Natural killer cell (primary cell): Measurements from ENCODE around the gene B3GAT3. TPM values are rescaled to one million over a fixed set of nuclear protein-coding genes. Genes with fewer than 3 reads are reported as not detected.

Experiments used
- ATAC-seq, 3 donors: fragments of 150-1000 bp in 2 of 3; fragments of 200-7000 bp in 1 of 3; cut with Tn5 transposase; 1 replicate in 1 of 3; 2 replicates in 2 of 3; pipeline ENCODE4 v1.10.0; 2021; ENCODE audit warnings: mild to moderate bottlenecking in 2 of 3, moderate library complexity in 2 of 3
- DNase-seq, 2 donors: peaks; one replicate each; pipeline versions ENCODE4 v3.0.0 to v3.0.0-alpha.2; 2013 to 2021; ENCODE audit warnings: mixed read lengths in 1 of 2
- H3K27ac ChIP-seq: one replicate; pipeline ENCODE4 v1.5.1; 2013; ENCODE audit warnings: mild to moderate bottlenecking, low read length
- H3K27me3 ChIP-seq: one replicate; pipeline ENCODE4 v1.6.1; 2013; ENCODE audit warnings: low read length; ENCODE audit not compliant: control insufficient read depth, insufficient read depth
- H3K36me3 ChIP-seq: one replicate; pipeline ENCODE4 v1.6.1; 2013; ENCODE audit warnings: low read length; ENCODE audit not compliant: control insufficient read depth, insufficient read depth
- H3K4me1 ChIP-seq: one replicate; pipeline ENCODE4 v1.6.1; 2013; ENCODE audit warnings: low read length; ENCODE audit not compliant: control insufficient read depth, insufficient read depth
- H3K4me3 ChIP-seq: one replicate; pipeline ENCODE4 v1.5.1; 2013; ENCODE audit warnings: low read length
- H3K9me3 ChIP-seq: one replicate; pipeline ENCODE4 v1.6.1; 2013; ENCODE audit warnings: low read length; ENCODE audit not compliant: control insufficient read depth, insufficient read depth
- H3K27ac Mint-ChIP-seq, 2 donors: one replicate each; pipeline ENCODE4 v1.8.0; 2022; ENCODE audit warnings: mild to moderate bottlenecking in 2 of 2, mixed read lengths in 2 of 2, moderate library complexity in 1 of 2
- H3K27me3 Mint-ChIP-seq, 2 donors: one replicate each; pipeline ENCODE4 v1.8.0; 2022; ENCODE audit warnings: low read depth in 2 of 2, mixed read lengths in 2 of 2
- H3K36me3 Mint-ChIP-seq: one replicate; pipeline ENCODE4 v1.8.0; 2022; ENCODE audit warnings: mixed read lengths
- H3K4me1 Mint-ChIP-seq, 2 donors: one replicate each; pipeline ENCODE4 v1.8.0; 2022; ENCODE audit warnings: mixed read lengths in 2 of 2
- H3K4me3 Mint-ChIP-seq: one replicate; pipeline ENCODE4 v1.8.0; 2022; ENCODE audit warnings: mild to moderate bottlenecking, moderate library complexity, mixed read lengths
- H3K9me3 Mint-ChIP-seq, 2 donors: one replicate each; pipeline ENCODE4 v1.8.0; 2022; ENCODE audit warnings: mixed read lengths in 2 of 2
- CTCF ChIP-seq: fragments of 200-600 bp; IDR thresholded peaks from one replicate; pipeline ENCODE4 v1.8.0; 2022; ENCODE audit warnings: antibody characterized with exemption
- WGBS: methylation state at CpG from one replicate; pipeline ENCODE4 v1.1.7; 2013; ENCODE audit warnings: missing lambda C conversion rate; ENCODE audit not compliant: insufficient coverage; 5-methylcytosine and 5-hydroxymethylcytosine counted together
- intact Hi-C: fragments of 100-400 bp; cut with micrococcal nuclease; formaldehyde crosslinking; loops from one replicate; pipeline ENCODE4 v1.14.2; 2022
- total RNA-seq, 4 donors: library from RNA; stranded (reverse); fragments of 120-200 nt in 1 of 4; gene quantifications; one replicate each; pipeline versions ENCODE4 v1.2.3 to v1.2.4, GENCODE V29; 2013 to 2022

The B3GAT3 gene
- total RNA-seq, 3 donors from 2014 or later (not counting 1 experiment from before 2014, with no cell fraction given) = 64.9 to 80.3 (median 77.9) TPM

GRCh38 chr11:62601372-62602140 is 20.2 kb downstream of the B3GAT3 start, which contains the start of gene MTA2:
TSS of gene MTA2 (minus strand) at chr11:62601865. CDS start at chr11:62601450, 415 bp downstream.
- Histone ChIP-seq H3K27me3 (no peaks in the 10 kb centered on the region), H3K36me3 (peaks cover 36% of the 10 kb centered on the region), H3K27ac (peak within 1 kb of the TSS; percentile 83), H3K4me3 (peak within 1 kb of the TSS; percentile 79), H3K4me1 (peaks cover 43% of the 10 kb centered on the region), H3K9me3 (no peaks in the 10 kb centered on the region)
- peak; percentile 99 to 100 for DNase-seq
- Mint-ChIP-seq H3K36me3 (no peaks in the 10 kb centered on the region), H3K27me3 (no peaks in the 10 kb centered on the region), H3K4me3 (peak within 1 kb of the TSS; percentile 97), H3K9me3 (no peaks in the 10 kb centered on the region), H3K27ac (peak within 1 kb of the TSS; percentile 93 to 96), H3K4me1 (peaks cover 48 to 59% of the 10 kb centered on the region in 2 donors)
- no peak for TF ChIP-seq CTCF
- under 1% methylated on average over 83 of the region's 83 CpGs for WGBS
- peak; percentile 77 to 90 (median 78) for ATAC-seq
- intact Hi-C loops = no loop called here

GRCh38 chr11:62601122-62601371 is 20.7 kb downstream of the B3GAT3 start:
- Histone ChIP-seq H3K4me3 (peak overlapping the region; percentile 79), H3K36me3 (peaks cover 38% of the 10 kb centered on the region)
- no peaks in the 10 kb centered on the region for H3K36me3 Mint-ChIP-seq

GRCh38 chr11:62600367-62601121 is 21.2 kb downstream of the B3GAT3 start:
- Mint-ChIP-seq H3K27ac (peak overlapping the region; percentile 93 to 96), H3K4me1 (peaks cover 48 to 61% of the 10 kb centered on the region in 2 donors), H3K4me3 (peak overlapping the region; percentile 97), H3K36me3 (no peaks in the 10 kb centered on the region), H3K9me3 (no peaks in the 10 kb centered on the region), H3K27me3 (no peaks in the 10 kb centered on the region)
- no peaks in the 10 kb centered on the region for H3K27me3 ChIP-seq
- peaks cover 39% of the 10 kb centered on the region for H3K36me3 ChIP-seq
- peaks cover 43% of the 10 kb centered on the region for H3K4me1 ChIP-seq
- peak overlapping the region; percentile 83 for H3K27ac ChIP-seq
- no peaks in the 10 kb centered on the region for H3K9me3 ChIP-seq
- DNase-seq = peak in 1 of 2 donors; percentile 57
- intact Hi-C loops = no loop called here
- under 1% methylated on average over 25 of the region's 26 CpGs for WGBS
- H3K4me3 ChIP-seq = peak overlapping the region; percentile 79
- TF ChIP-seq CTCF = no peak
- no peak for ATAC-seq

More at GRCh38 chr11:62601122-62601371, 20.7 kb downstream of the B3GAT3 start:
- TF ChIP-seq CTCF = no peak
- Mint-ChIP-seq H3K4me3 (peak overlapping the region; percentile 97), H3K27ac (peak overlapping the region; percentile 93 to 96), H3K4me1 (peaks cover 48 to 59% of the 10 kb centered on the region in 2 donors), H3K9me3 (no peaks in the 10 kb centered on the region), H3K27me3 (no peaks in the 10 kb centered on the region)
- ATAC-seq (no peak), DNase-seq (peak in 1 of 2 donors; percentile 68)
- Histone ChIP-seq H3K4me1 (peaks cover 43% of the 10 kb centered on the region), H3K27ac (peak overlapping the region; percentile 83), H3K27me3 (no peaks in the 10 kb centered on the region), H3K9me3 (no peaks in the 10 kb centered on the region)
- WGBS = 0% methylated on average over 30 of the region's 30 CpGs
- intact Hi-C loops = no loop called here
